Testis (tissue), 2 donors: ENCODE results near the gene MLST8.

Experiments
- CTCF ChIP-seq, 3 experiments: fragments of 450-650 bp in 2 of 3; fragments of 200-600 bp in 1 of 3; sonication (generic) in 1 of 3; IDR thresholded peaks; one replicate each; pipeline ENCODE4 v1.5.1; 2016 to 2019; ENCODE audit warnings: antibody characterized with exemption in 3 of 3, mild to moderate bottlenecking in 2 of 3, moderate library complexity in 1 of 3
- POLR2A ChIP-seq: fragments of 450-650 bp; IDR thresholded peaks from one replicate; pipeline ENCODE4 v1.6.1; 2017; ENCODE audit warnings: antibody characterized with exemption, mild to moderate bottlenecking, moderate library complexity

GRCh38 chr16:2243781-2244180 lies 38.5 kb downstream of the MLST8 start:
- TF ChIP-seq CTCF (IDR thresholded peaks at IDR 0.05) (no peak), POLR2A (no peak)
